GM21528 (cell line): Measurements from ENCODE around the gene CACNA1D.

Experiments used
- ATAC-seq: cut with Tn5 transposase; IDR thresholded peaks from one replicate; pipeline ENCODE4 v1.9.1; 2021; ENCODE audit warnings: mild to moderate bottlenecking, moderate library complexity; ENCODE audit not compliant: unreplicated experiment, low FRiP score

The CACNA1D gene

GRCh38 chr3:53729618-53730017, 235.2 kb downstream of the CACNA1D start:
- ATAC-seq = no peak

- ATAC-seq = no peak
Measured at GRCh38 chr3:53730576-53730975, 236.2 kb downstream of the CACNA1D start.

- no peak for ATAC-seq
Measured at GRCh38 chr3:53731934-53732624, 237.7 kb downstream of the CACNA1D start.

- ATAC-seq = no peak
Measured at GRCh38 chr3:53733446-53733845, 239.0 kb downstream of the CACNA1D start.

GRCh38 chr3:53739966-53740365, 245.6 kb downstream of the CACNA1D start:
- ATAC-seq = no peak

- no peak for ATAC-seq
Measured at GRCh38 chr3:53740956-53741355, 246.5 kb downstream of the CACNA1D start.

GRCh38 chr3:53744351-53744750, 249.9 kb downstream of the CACNA1D start:
- ATAC-seq = no peak

GRCh38 chr3:53747559-53747958, 253.1 kb downstream of the CACNA1D start:
- no peak for ATAC-seq

- peak; percentile 75 for ATAC-seq
Measured at GRCh38 chr3:53748512-53749271, 254.3 kb downstream of the CACNA1D start.

GRCh38 chr3:53749448-53749847, 255.0 kb downstream of the CACNA1D start:
- no peak for ATAC-seq

- ATAC-seq = no peak
Measured at GRCh38 chr3:53750253-53751210, 256.1 kb downstream of the CACNA1D start.

- ATAC-seq = no peak
Measured at GRCh38 chr3:53753518-53754183, 259.2 kb downstream of the CACNA1D start.

- ATAC-seq = no peak
Measured at GRCh38 chr3:53754325-53754724, 259.9 kb downstream of the CACNA1D start.

GRCh38 chr3:53758846-53759245, 264.4 kb downstream of the CACNA1D start:
- ATAC-seq = no peak

- ATAC-seq = no peak
Measured at GRCh38 chr3:53763353-53763752, 268.9 kb downstream of the CACNA1D start.

GRCh38 chr3:53764026-53764775, 269.8 kb downstream of the CACNA1D start:
- no peak for ATAC-seq

GRCh38 chr3:53765753-53766152, 271.3 kb downstream of the CACNA1D start:
- ATAC-seq = no peak

- no peak for ATAC-seq
Measured at GRCh38 chr3:53766706-53767105, 272.3 kb downstream of the CACNA1D start.
